Measurements from ENCODE around the gene CBFA2T2.
"Not testable (repeated sequence)": the region's sequence is repeated elsewhere in the genome, so short reads cannot be mapped to it uniquely, and the experiment has no call there.

The CBFA2T2 gene

DNA sequence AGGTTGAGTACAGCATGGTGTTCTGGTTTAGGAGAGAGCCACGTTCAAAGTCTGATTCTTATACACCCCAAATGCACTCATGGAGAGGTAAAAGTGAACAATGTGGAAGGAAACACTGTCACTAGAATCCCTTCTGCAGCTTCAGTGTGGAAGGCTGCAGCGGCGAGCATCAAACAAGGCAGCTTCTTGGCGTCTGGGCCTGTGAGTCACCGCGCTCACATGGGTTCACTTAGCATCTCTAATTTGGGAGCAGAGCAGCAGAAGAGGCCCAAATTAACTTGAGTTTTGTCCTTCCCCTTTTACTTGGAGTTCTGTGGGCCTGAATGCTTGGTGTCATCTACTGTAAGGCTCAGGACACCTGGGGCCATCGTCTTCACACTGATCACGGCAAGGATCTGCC, 207.2 kb downstream of the CBFA2T2 start:
- H3K36me3 ChIP-seq, result no peaks in the 10 kb centered on the region
- no peak overlapping the region for H3K4me3 ChIP-seq
- peak overlapping the region; percentile 58 to 70 for H3K27ac ChIP-seq
- no peaks in the 10 kb centered on the region for H3K9me3 ChIP-seq
- peak; percentile 82 to 86 for DNase-seq
- intact Hi-C loops (cut with DNase I; ENCODE audit: low total_unique reads), result no loop called here
- H3K27me3 ChIP-seq, result no peaks in the 10 kb centered on the region
- peaks cover 0 to 26% (median 17%) of the 10 kb centered on the region in 4 donors for H3K4me1 ChIP-seq
- TF ChIP-seq CTCF (IDR thresholded peaks at IDR 0.05), result no peak

GRCh38 chr20:33698966-33699365, 209.1 kb downstream of the CBFA2T2 start:
- H3K27ac ChIP-seq; DNase-seq; intact Hi-C loops (cut with DNase I; ENCODE audit: low total_unique reads); H3K9me3 ChIP-seq; H3K4me3 ChIP-seq; H3K27me3 ChIP-seq; H3K36me3 ChIP-seq: not testable (repeated sequence)
- H3K4me1 ChIP-seq, result peaks cover 0 to 23% (median 12%) of the 10 kb centered on the region in 4 donors

Data from tibial artery (tissue), 4 donors.